Heart right ventricle (tissue), 16 donors: ENCODE results near the gene NALCN. TPM values are rescaled to one million over a fixed set of nuclear protein-coding genes. Genes with fewer than 3 reads are reported as not detected.
A peak's percentile ranks its signal among the peaks of the same experiment; 100 is the strongest.

Experiments used
- ATAC-seq, 8 donors: fragments of 200-7000 bp; cut with Tn5 transposase; one replicate each; pipeline ENCODE4 v1.9.1; 2020; ENCODE audit warnings: mild to moderate bottlenecking in 8 of 8, moderate library complexity in 8 of 8, moderate number of reproducible peaks in 1 of 8
- DNase-seq, 2 donors: peaks; one replicate each; pipeline ENCODE4 v3.0.0-alpha.2; 2020
- H3K27ac ChIP-seq, 10 donors: fragments of 200-600 bp; sonication (generic) in 2 of 10; one replicate each; pipeline versions ENCODE4 v1.5.0 to v1.8.0; 2020 to 2022; ENCODE audit warnings: mild to moderate bottlenecking in 3 of 10
- H3K27me3 ChIP-seq, 7 donors: fragments of 200-600 bp; one replicate each; pipeline ENCODE4 v1.8.0; 2021 to 2022; ENCODE audit warnings: mild to moderate bottlenecking in 2 of 7
- H3K36me3 ChIP-seq, 9 donors: fragments of 200-600 bp; sonication (generic) in 1 of 9; one replicate each; pipeline versions ENCODE4 v1.5.0 to v1.8.0; 2020 to 2022; ENCODE audit warnings: mild to moderate bottlenecking in 2 of 9
- H3K4me1 ChIP-seq, 9 donors: fragments of 200-600 bp; sonication (generic) in 1 of 9; one replicate each; pipeline versions ENCODE4 v1.5.0 to v1.8.0; 2020 to 2022; ENCODE audit warnings: mild to moderate bottlenecking in 4 of 9
- H3K4me3 ChIP-seq, 10 donors: fragments of 200-600 bp; sonication (generic) in 2 of 10; one replicate each; pipeline versions ENCODE4 v1.5.0 to v1.8.0; 2020 to 2022; ENCODE audit warnings: mild to moderate bottlenecking in 7 of 10, moderate library complexity in 2 of 10
- H3K9me3 ChIP-seq, 11 donors: fragments of 200-600 bp in 10 of 11; sonication (generic) in 2 of 11; one replicate each; pipeline versions ENCODE4 v1.5.0 to v1.8.0; 2013 to 2022; ENCODE audit warnings: mild to moderate bottlenecking in 2 of 11, control low read depth in 1 of 11, moderate library complexity in 1 of 11
- WGBS, 2 donors: extraction: QIAGEN DNeasy Blood & Tissue Kit; methylation state at CpG; one replicate each; pipeline ENCODE4 v1.1.7; 2013; ENCODE audit warnings: inconsistent platforms in 1 of 2; 5-methylcytosine and 5-hydroxymethylcytosine counted together
- intact Hi-C, 10 donors: fragments of 100-400 bp; cut with DNase I; formaldehyde crosslinking; loops; one replicate each; pipeline versions ENCODE4 v1.11.1 to v1.14.2; 2022
- polyA plus RNA-seq, 2 donors: library from polyadenylated mRNA; stranded (reverse); fragments of 200-250 nt; gene quantifications; one replicate each; pipeline ENCODE4 v1.2.3, GENCODE V29; 2013
- total RNA-seq, 10 donors: library from RNA; stranded (reverse); fragmentation: NEBNext Ultra II Directional in 3 of 10; extraction: Animal tissue kit (Norgen Biotek cat#: 25700) in 3 of 10; gene quantifications; one replicate each; pipeline versions ENCODE4 v1.2.1 to v1.2.4, GENCODE V29; 2021 to 2023
- TF ChIP-seq, protein P1 (sequence below), 9 donors: fragments of 200-600 bp; sonication (generic) in 2 of 9; IDR thresholded peaks; one replicate each; pipeline versions ENCODE4 v1.5.0 to v1.8.0; 2021 to 2022; ENCODE audit warnings: antibody characterized with exemption in 9 of 9, mild to moderate bottlenecking in 5 of 9, moderate library complexity in 1 of 9
- donor health status: Arrhythmogenic right ventricular cardiomyopathy.
- donor health status: ischemic (EF 13 %, LVEDD 7.1; RV severe dilation, severe dysfunction).
- donor health status: healthy with polysubstance abuse.
- donor health status: DM: no; HTN: yes; CAD: no.
- donor health status: DM: no; HTN: no; CAD: no.
- donor health status: ischemic (EF 25% LVEDD 6.9; RV normal size, moderate dysfunction).
- donor health status: ischemic (EF 25% LVEDD 5.7; RV mildly dilated, moderate dysfunction).
- donor health status: healthy.
- donor health status: DM: yes; HTN: yes; CAD: no.
- donor health status: Ischemic cardiomyopathy.
- donor health status: ischemic (EF 35%, LVEDD 5.7; RV mildly dilated, moderate dysfunction).
- donor health status: nonischemic (EF 11% LVEDD 7.7; RV severe dilation, severe dysfunction).
- donor health status: DM: yes; HTN: yes; CAD: no.
- donor health status: PGD.
- donor health status: ischemic (EF 29% LVEDD 5.4; RV normal size, mild dysfunction).
- donor health status: nonischemic (EF 23%, LVEDD 6.1; RV moderate dilation, normal function).

Gene NALCN
- total and polyA plus RNA-seq, 12 donors: 0.01 to 9.3 (median 7.8) TPM

DNA sequence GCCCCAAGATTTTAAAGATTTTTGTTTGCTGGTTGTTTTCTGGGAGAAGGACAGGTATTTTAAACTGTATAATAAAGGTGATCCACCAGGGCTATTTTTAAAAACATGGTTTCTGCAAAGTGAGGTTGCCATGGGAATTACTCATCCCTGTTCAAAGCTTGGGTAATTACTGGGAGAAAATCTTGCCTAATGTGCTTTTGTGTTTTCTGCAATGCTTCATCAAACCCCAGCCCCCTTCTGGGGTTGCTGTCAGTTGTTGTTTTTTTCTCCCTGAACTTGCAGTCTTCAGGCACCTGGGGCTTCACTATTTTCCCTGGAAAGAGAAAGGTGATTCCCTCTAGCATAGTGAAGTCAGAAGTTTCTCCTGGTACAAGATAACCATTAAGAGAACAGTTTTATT lies 277.2 kb downstream of the NALCN start:
- no peak overlapping the region for H3K27ac ChIP-seq
- H3K36me3 ChIP-seq: no peaks in the 10 kb centered on the region
- intact Hi-C loops: no loop called here
- H3K4me3 ChIP-seq: no peak overlapping the region
- H3K27me3 ChIP-seq: peaks cover 0 to 8% (median 0%) of the 10 kb centered on the region in 7 donors
- H3K9me3 ChIP-seq: no peaks in the 10 kb centered on the region
- no peaks in the 10 kb centered on the region for H3K4me1 ChIP-seq
- DNase-seq (no peak), ATAC-seq (no peak)
- TF ChIP-seq, protein P1, sequence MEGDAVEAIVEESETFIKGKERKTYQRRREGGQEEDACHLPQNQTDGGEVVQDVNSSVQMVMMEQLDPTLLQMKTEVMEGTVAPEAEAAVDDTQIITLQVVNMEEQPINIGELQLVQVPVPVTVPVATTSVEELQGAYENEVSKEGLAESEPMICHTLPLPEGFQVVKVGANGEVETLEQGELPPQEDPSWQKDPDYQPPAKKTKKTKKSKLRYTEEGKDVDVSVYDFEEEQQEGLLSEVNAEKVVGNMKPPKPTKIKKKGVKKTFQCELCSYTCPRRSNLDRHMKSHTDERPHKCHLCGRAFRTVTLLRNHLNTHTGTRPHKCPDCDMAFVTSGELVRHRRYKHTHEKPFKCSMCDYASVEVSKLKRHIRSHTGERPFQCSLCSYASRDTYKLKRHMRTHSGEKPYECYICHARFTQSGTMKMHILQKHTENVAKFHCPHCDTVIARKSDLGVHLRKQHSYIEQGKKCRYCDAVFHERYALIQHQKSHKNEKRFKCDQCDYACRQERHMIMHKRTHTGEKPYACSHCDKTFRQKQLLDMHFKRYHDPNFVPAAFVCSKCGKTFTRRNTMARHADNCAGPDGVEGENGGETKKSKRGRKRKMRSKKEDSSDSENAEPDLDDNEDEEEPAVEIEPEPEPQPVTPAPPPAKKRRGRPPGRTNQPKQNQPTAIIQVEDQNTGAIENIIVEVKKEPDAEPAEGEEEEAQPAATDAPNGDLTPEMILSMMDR (IDR thresholded peaks at IDR 0.05): no peak

DNA sequence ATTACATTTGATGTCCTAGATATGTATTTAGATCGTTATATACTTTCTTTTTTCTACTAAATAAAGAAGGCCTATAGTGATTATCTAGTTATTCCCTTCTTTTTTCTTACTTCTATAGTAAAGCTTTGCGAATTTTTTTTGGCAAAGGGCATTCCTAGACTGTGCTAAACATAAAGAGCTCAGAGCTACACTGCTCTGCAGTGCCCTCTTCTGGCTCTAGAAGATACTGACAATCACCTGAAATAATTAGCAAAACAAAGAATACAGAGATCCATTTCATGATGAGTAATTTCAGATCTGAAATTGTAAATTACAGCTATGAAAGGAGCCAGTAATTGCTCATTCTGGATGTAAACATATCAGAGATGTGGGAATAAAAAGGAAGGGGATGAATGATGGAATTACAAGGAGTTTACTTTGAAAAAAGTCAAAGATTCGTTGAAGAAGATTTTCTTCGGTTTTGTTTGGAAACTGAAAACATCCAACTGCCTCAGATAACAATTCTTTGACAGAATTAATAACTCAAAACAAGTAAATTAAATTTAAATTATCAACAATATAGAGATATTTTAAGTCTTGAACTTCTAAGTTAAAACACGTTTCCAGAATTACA lies 288.5 kb downstream of the NALCN start:
- H3K36me3 ChIP-seq: no peaks in the 10 kb centered on the region
- 64 to 78% methylated on average over 5 of the region's 5 CpGs for WGBS, 2 donors
- no peak overlapping the region for H3K27ac ChIP-seq
- H3K4me3 ChIP-seq: no peak overlapping the region
- no peaks in the 10 kb centered on the region for H3K9me3 ChIP-seq
- intact Hi-C loops: loop anchor here in 4 of 10 donors (10.0 kb wide), 2 partner anchors 403 to 1473 kb away; no protein-coding TSS in a partner anchor
- H3K4me1 ChIP-seq: no peaks in the 10 kb centered on the region
- TF ChIP-seq, protein P1 (IDR thresholded peaks at IDR 0.05): peak; percentile 39 to 82 (median 70)
- no peak for DNase-seq
- no peaks in the 10 kb centered on the region for H3K27me3 ChIP-seq
- no peak for ATAC-seq

DNA sequence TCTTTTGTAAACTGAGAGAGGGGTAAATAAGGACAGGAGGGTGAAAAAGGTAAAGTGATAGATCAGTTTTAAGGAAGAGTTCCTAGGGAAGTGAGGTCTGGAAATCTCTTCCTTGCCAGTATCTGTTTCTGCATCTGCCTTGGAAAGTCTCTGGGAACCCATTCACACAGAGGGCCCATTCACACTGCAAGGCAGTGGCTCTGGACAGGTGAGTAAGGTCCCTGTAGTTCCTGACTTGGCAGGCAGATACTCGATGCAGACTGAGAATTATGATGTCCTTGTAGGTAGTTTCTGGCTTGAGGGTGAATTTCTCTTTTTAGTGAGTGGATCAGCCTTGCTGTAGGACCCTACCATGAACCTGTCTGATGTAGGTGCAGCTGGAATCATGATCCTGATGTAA lies 293.3 kb downstream of the NALCN start:
- 77 to 96% methylated on average over 1 of the region's 1 CpG for WGBS, 2 donors
- no peak overlapping the region for H3K27ac ChIP-seq
- TF ChIP-seq, protein P1 (IDR thresholded peaks at IDR 0.05): no peak
- intact Hi-C loops: loop anchor here in 5 of 10 donors (5.0 to 10.0 kb wide), 3 partner anchors 49 to 1468 kb away; no protein-coding TSS in a partner anchor
- no peak overlapping the region for H3K4me3 ChIP-seq
- H3K4me1 ChIP-seq: no peaks in the 10 kb centered on the region
- ATAC-seq: no peak
- no peaks in the 10 kb centered on the region for H3K27me3 ChIP-seq
- no peaks in the 10 kb centered on the region for H3K9me3 ChIP-seq
- H3K36me3 ChIP-seq: no peaks in the 10 kb centered on the region
- no peak for DNase-seq

DNA sequence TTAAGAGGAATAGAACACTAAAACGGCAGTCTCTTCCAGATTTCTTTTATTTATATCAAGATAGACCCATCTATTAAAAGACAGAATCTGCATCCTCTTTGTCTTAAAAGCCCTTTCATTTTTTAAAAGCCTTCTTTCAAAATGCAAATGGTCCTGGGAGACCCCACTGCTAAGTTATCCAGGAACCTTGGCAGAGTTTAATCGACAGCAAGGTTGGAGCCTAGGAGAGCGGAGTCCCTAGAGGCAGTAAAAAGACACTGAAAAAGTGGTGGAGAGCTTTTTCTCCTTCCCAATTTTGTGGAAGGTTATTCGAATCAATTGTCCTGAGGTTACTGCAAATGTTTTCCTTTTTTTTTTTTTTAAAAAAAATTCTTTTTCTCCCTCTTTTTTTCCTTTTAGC lies 294.7 kb downstream of the NALCN start:
- H3K36me3 ChIP-seq: no peaks in the 10 kb centered on the region
- WGBS, 2 donors: 57 to 69% methylated on average over 4 of the region's 4 CpGs
- DNase-seq: no peak
- intact Hi-C loops: loop anchor here in 5 of 10 donors (5.0 to 10.0 kb wide), 3 partner anchors 51 to 1467 kb away; no protein-coding TSS in a partner anchor
- TF ChIP-seq, protein P1 (IDR thresholded peaks at IDR 0.05): no peak
- H3K27me3 ChIP-seq: no peaks in the 10 kb centered on the region
- H3K4me3 ChIP-seq: no peak overlapping the region
- no peak for ATAC-seq
- no peak overlapping the region for H3K27ac ChIP-seq
- H3K9me3 ChIP-seq: no peaks in the 10 kb centered on the region
- no peaks in the 10 kb centered on the region for H3K4me1 ChIP-seq
